HG03095 (cell line): ENCODE measurements around the gene STARD13.

Experiments used
- ATAC-seq: cut with Tn5 transposase; IDR thresholded peaks from one replicate; pipeline ENCODE4 v1.9.1; 2021; ENCODE audit warnings: moderate library complexity; ENCODE audit not compliant: unreplicated experiment

STARD13 gene

DNA sequence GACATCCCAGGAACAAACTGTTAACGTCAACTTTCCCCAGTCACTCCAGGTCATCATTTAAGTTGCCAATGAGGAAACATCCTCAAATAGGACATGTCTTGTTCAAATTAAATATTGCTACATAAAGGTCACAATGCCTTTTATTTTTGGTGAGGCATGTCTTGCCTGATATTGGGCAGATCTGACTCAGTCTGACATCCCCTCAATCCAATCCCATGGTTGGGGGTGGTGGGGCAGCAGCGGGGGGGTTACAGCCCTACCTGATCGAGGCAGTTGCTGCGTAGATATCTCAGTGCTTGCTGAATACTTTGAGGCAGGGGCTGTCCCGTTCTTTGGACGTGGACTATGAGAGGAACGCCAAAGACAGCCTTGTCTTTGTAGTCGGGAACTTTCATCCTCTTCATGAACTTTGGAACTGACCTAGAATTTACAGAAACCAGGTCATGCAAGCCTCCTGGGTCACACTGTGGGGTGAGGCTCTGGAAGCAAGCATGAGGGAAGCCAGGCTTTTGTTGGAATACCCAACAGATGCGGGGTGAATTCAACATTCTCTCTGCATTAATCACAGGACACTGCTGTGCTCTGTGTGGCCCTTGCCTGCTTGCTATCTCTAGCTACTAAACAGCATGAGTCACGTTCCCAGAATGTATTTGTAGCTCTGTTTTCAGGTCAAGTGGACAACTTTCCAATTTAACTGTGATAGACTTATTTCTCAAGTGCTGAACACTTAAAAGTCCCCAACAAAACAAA, 159.6 kb downstream of the STARD13 start:
- ATAC-seq = no peak

DNA sequence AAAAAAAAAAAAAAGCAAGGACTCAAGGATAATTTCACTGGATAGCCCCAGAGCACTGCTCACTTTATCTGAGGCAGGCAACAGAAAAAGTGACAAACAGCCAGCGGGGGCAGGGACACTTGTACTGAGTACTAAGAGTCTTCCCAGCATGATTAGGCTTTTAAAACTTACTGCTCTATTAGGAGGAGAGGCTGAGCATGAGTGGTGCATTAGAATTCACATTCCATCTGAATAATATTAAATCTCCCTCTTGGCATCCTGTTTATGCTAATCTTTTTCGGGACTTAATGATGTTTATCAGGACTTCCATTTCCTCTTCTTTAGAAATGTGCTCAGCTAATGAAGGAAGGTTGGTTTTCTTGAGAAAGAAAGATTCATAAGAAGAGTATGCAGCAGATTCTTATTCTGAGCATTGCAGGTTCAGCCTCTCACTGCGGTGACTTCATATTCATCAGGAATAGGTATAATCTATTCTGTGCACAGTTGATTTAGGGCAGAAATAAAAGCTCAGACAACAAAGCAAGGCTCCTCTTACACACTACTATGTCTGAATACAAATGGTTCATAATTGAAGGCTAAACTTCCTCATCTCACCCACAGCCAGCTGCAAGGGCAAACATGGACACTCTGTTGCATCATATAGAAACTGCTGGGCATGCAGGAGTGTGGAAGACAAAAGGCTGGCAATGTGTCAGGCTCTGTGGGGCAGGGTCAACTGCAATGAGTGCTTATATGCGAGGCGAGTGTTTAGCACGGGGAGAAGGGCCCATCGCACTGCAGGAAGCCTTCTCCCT, 162.3 kb downstream of the STARD13 start:
- no peak for ATAC-seq

DNA sequence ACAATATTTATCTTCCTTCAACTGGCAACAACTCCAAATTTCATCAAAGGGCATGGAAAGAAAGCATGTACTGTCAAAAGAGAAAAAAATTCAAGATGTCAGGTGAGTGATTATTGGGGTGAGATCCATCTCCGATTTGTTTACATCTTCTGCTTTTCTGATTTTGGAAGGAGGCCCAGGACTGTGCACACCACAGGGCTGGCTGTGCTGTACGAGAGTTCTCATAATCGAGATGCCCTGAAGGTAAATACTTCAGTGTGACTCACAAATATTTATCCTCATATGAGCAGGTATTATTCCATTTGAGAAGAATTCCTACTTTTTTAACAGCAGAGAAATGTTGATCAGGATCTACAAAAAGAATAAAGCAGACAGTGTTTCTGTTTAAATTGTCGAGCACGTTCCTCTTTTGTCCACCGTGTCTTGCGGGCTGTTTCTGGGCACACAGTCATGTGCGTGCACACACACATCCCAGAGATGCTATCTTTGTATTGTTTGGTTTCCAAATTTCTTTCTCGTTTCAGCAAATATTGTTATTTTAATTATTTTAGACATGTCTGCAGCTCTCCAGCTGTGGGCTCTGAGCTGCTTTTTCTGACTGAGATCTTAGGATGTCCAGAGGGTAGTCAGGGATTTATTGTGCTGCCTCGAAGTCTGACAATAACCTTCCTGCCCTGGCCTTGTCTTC, 165.6 kb downstream of the STARD13 start:
- no peak for ATAC-seq

DNA sequence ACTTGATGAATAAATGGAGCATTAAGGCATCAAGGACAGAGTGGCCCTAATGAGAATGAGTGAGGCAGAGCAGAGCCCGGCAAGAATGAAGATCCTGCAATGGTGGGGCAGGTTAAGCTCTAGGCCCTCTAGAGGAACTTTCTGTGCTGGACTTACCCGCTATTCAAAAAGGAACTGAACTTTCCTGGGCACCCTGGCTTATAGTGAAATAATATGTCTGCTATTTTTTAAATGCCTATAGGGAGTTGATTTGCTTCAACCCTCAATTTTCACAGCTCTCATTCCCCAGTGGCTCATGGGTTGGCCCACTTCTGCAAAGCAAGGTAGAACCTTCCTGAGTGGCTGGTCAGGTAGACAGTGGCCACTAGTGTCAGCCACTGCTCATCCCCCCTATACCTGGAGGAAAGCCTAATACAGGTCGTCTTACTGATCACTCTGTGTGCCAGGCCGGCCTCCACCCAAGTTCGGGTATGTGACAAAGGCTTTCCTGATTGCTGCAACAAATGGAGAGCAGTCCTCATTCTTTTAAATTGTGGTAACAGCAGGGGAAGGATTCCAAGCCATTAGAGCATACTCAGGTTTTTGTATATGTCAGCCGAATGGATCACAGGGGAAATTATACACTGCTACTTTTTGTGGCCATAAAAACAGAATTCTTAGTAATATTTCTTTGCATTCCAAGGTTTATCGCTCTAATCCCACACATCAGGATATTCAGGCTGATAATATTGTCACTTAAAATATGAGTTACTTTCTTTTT, 166.4 kb downstream of the STARD13 start:
- no peak for ATAC-seq

DNA sequence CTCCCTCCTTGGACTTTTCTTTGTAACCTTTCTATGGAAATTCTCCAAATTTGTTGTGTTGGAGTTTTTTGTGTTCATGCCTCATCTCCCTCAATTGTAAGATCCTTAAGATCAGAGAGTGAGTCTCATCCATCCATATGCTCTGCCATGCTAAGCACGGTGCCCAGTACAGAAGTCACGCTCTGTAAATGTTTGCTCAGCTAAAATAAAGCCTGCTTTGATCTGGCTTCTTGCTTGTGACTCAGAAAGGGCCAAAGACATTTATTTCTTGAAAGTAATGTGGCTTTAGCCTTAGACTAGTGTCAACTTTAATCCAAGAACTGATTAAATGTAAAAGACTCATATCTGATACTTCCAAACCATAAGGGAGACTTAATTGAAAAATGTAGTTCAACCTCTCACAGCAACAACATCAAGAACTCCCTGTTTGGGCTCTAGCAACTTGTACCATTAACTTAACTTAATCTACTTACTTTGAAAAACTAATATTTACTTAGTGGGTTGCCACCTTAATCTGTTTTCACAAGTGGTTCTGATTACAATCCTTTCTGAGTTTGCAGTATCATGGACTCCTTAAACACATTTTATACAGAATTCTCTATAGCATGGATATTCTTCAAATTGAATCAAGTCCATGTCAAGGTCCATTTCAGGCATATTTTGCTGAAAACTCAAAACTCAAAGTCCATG, 169.1 kb downstream of the STARD13 start:
- no peak for ATAC-seq

DNA sequence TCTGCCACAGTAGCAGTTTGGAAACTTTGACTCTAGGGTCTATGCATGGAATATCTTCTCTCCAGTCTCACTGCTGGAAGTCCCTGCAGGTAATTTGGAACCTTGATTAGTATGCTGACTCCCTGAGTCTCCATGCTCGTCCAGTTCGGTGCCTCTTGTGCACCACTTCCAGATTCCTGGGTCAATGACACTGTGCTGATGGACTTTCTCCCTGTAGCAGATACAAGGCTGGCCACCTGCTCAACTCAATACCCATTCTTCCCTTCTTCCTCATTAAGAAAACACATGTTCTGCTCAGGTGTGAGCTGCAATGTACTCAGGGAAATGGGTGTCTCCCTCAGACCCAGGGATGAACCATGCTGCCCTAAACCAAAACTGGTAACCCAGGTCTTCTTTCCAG, 170.3 kb downstream of the STARD13 start:
- ATAC-seq = no peak

DNA sequence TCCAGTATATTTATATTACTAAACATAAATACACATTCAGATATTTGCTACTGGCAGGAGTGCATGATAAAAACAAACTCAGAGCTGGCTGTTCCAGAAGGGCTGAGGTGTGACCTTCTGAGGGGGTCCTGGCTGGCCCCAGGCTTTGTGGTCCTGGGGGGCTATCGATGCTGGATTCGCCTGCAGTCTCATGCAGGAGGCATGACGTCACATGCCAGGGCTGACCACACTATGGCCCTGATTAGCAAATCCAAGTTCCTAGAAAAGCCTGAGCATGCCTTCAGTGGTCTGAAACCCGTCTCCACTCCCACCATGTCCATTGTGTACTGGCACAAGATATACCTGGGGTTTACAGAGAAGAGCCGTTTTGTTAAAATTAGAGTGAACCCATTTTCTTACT, 171.4 kb downstream of the STARD13 start:
- ATAC-seq = no peak

DNA sequence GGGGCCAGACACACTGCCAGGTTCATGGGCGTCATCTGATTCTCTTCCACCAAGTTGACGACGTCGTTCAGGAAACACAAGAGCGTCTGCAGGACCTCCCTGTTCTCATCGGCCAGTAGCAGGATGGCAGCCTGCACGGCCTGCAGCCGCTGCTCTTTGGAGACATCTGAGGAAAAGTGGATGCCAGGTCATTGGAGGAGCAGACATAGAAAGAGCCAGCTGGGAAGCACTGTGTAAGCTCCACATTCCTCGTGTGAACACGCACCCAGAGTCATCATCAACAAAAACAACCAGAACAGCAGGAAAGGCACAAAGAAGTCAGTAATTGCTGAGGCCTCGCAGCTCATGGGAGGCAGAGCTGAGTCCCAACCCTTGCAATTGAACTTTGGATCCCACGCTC, 172.8 kb downstream of the STARD13 start:
- ATAC-seq = no peak

DNA sequence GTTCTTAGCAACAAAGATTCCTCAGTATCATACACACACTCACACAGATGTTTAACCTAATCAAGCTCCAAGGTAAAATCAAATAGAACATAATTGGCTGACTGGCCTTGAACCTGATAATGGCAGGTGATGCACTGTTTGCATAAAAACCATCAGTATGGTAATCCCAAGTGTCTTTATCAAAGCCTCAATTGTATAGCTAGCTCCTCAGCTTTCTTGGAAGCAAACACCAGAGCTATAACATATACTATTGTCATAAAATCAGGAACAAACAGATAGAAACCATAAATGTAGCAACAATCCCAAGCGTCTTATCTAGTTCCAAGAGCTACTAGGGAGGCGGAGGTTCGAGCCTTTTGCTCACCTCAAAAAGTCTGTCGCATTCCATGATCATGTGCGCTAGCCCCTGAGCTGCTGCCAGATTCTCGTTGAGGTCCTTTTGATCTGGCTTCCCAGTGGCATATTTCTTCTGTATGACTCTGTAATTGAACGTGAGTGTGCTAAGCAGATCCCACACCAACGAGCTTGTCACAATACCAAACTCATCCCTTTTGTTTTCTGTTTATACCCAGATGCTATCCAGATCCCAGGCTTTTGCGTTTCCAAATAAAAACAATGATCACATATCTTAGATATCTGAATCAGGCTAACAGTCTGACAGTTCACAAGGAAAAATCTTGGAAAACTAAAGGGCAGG, 174.0 kb downstream of the STARD13 start:
- ATAC-seq = no peak

DNA sequence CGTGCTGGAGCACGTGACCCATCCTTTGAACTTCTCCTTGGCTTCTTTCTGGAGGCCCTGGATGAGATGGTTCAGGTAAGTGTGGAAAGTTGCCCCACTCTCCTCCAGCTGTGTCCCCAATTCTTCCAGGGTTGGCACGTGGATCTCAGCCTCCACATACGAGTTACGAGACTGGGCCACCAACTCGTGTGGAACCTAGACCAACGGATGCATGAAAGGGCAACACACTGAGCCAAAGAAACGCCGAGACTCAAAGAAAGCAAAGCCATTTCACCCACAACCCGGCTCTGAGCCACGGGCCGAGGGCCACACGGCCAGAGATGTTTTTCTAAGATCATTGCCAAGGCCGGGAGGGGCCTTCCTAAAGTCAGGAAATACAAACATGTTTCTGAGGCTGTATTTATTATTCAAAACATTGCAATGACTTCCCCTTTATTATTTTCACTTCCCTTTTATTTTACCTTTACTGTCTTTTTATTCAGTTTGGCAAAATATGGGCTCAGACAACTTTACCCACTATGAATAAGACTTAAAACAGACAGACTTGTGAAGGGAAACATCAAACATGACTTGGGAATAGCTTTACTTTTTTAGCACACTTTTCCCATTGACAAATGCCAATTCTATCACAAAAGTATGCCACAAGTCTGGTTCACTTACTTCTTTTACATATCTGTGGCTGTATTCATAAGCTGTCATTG, 174.7 kb downstream of the STARD13 start:
- peak; percentile 36 for ATAC-seq

DNA sequence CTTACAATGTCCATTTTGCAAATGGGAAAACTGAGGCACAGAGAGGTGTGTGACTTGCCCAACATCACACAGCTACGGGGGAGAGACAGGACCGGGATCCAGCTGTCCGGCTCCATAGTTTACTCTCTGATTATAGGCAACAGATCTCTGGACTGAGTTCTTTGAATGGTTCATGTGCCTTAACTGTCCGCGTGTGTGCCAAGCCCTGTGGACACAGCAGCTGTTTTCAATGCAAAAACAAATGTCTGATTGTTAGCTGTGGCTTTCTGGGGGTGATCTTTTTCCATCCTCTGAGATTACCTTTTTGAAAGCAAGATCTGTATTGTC, 175.2 kb downstream of the STARD13 start:
- no peak for ATAC-seq

DNA sequence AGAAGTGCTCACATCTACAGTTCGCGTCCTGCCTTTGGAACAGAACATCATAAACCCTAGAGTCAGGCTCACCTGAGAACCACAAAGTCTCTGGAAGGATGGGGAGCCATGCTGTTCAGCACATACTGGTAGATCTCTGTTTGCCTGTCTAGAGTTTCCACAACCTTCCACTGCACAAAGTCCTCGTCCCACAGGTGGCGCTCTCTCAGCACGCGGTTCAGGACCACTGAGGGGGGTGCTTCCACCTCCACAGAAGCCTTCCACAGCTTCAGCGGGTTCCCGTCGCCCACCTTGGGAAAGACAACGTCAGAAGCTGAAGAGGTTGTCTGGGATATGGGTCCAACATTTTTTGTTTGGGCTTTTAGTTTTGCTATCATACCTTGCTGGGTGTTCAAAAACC, 175.8 kb downstream of the STARD13 start:
- no peak for ATAC-seq

DNA sequence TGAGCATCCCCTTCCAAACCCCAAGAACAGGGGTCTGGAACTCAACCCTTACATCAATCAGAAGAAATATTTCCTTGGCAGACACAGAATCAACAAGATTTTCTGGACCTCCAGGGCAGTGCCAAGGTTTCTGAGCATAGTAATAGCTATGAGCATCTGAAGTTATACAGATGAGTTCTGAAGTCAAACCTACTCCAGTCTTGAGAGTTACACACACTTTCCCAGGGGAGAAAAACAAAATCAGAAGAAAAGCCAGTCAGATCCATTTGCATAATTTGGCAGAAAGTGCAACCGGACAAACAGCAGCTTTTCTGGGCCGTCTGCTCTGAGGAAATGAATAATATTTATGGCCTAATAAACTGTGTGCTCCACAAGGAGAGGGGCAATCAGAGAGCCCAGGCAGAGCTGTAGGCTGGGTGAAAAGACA, 176.3 kb downstream of the STARD13 start:
- no peak for ATAC-seq

DNA sequence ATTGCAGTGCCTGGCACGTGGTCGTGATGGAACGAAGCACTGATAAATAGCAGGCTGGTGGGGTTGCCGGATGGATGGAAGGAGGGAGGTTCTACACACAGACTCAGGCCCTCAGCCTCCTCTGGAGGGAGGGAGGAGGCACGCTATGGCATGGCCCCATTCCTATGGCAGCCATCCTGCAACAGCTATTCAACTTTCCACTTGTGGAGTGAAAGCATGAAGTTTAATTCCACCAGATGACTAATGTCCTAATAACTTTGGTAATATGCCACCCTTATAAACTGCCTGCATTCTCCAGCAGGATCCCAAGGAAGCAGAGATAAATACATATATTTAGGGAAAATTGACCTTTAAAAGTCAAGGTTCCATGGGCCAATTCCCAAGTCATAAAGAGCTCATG, 176.9 kb downstream of the STARD13 start:
- no peak for ATAC-seq

DNA sequence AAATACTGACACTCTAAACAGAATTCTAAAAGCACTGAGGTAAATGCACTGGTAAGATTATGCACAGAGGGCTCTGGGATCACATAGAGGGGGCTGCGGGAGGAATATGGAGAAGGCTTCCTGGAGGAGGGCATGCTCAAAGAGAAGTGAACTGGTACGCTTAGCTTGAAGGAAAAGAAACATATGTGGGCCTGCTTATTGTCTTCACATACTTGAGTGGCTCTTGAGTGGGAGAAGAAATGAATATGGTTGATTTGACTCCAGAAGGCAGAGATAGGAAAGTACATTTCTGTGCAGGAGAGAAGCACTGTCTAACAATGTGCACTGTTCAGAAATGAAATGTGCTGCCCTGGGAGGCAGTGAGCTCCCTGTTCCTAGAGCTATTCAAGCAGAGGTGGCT, 178.2 kb downstream of the STARD13 start:
- ATAC-seq = no peak

DNA sequence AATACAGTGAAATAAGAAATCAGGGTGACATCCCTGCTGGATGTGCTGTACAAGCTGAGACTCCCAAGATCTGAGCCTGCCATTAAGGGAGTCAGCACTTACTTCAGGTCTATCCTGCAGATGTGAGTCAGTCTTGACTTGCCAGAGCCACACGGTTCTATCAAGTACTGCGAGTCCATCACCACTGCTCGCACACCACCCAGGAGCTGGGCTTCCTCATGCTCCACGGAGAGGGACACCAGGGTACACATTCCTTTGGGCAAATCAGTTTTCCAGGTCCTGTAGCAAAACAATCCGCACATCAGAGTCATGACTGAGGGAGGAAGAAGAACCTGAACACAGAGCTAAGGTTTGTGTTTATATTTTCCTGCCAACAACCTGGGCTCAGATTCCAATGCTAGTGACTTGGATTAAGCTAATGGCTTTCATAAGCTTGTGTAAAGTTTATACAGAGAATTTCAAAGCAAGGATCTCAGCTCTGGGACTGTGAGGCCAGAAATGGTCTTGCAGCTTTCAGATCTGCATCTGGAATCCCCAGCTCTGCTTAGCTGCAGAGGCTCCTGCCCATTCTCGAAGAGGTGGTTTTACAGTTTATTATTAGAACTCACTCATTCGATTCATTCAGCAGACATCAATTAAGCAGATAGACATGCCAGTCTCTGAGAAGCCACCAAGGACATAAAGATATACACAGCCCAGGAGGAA, 178.7 kb downstream of the STARD13 start:
- peak; percentile 36 for ATAC-seq

DNA sequence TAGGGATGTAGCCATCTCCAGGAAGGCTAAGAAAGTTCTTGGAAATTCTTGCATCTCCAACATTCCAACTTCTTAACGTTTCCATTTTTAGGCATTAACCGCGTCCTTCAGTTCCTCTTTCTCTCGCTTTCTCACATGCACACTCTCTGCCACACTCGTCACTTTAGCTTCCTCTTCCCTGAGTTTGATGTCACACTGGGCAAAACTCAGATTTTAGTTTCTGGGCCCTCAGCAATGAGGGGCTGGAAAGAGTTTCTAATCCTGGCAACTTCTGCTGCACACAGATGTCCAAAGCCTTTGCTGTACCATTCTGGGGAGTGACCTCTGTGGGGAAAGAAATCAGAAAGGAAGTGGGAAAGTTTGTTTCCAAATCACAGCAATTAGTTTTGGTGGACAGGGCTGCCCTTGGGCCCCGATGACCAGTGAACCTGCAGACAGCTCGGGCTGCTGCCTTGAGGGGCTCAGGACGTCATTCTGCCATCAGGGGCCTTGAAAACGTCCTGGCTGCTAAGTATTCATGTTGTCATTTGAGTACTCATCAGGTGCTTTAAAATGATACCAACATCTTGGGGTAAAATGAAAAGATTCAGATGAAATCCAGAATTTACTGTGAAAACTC, 180.1 kb downstream of the STARD13 start:
- ATAC-seq = no peak

DNA sequence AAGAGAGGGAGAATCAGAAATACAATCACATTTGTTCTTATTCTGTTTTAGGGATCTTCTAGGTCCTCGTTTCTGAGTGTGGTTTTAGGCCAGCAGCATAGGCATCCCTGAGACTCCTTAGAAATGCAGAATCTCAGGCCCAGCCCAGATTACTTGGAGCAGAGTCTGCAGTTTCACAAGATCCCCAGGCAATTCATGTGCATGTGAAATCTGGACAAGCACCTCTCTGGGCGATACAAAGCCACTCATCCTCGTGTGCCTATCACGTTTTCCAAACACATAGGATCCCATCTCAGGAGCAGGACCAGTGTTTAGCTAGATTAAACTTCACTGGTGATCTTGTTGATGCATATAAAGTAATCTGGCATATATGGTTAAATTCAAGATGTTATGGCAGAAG, 182.1 kb downstream of the STARD13 start:
- ATAC-seq = no peak
